Muscle of leg (tissue), 11 donors: ENCODE data around the gene VPS13A. TPM values are rescaled to one million over a fixed set of nuclear protein-coding genes. Genes with fewer than 3 reads are reported as not detected.

Source experiments
- DNase-seq: peaks from one replicate; pipeline ENCODE4 v3.0.0; 2013
- H3K27ac ChIP-seq: one replicate; pipeline ENCODE4 v1.5.1; 2013; ENCODE audit warnings: mild to moderate bottlenecking, low read length, control low read depth
- H3K27me3 ChIP-seq: one replicate; pipeline ENCODE4 v1.6.1; 2013; ENCODE audit warnings: low read length; ENCODE audit not compliant: control insufficient read depth, insufficient read depth
- H3K36me3 ChIP-seq: one replicate; pipeline ENCODE4 v1.6.1; 2013; ENCODE audit warnings: low read length; ENCODE audit not compliant: control insufficient read depth, insufficient read depth
- H3K4me1 ChIP-seq: one replicate; pipeline ENCODE4 v1.6.1; 2013; ENCODE audit warnings: low read length; ENCODE audit not compliant: control insufficient read depth, insufficient read depth
- H3K4me3 ChIP-seq: one replicate; pipeline ENCODE4 v1.5.1; 2013; ENCODE audit warnings: low read length, control low read depth
- H3K9me3 ChIP-seq: replicated peaks from 2 replicates; pipeline ENCODE4 v1.6.1; 2013; ENCODE audit warnings: low read depth, low read length; ENCODE audit not compliant: control insufficient read depth
- WGBS: methylation state at CpG from one replicate; pipeline ENCODE4 v1.1.5; 2013; ENCODE audit warnings: missing lambda C conversion rate; ENCODE audit not compliant: insufficient coverage; 5-methylcytosine and 5-hydroxymethylcytosine counted together
- polyA plus RNA-seq, 8 donors: library from polyadenylated mRNA; unstranded; fragments of 120-200 nt; gene quantifications; one replicate each; pipeline versions ENCODE4 v1.2.1 to v1.2.3, GENCODE V29; 2013; ENCODE audit warnings: inconsistent platforms in 1 of 8, low replicate concordance in 1 of 8; ENCODE audit not compliant: insufficient read length in 8 of 8, insufficient read depth in 1 of 8
- total RNA-seq: library from RNA; stranded (reverse); fragments of 120-200 nt; gene quantifications from one replicate; pipeline ENCODE4 v1.2.4, GENCODE V29; 2013

The VPS13A gene
- total and polyA plus RNA-seq, 9 donors = 8.7 to 18.4 (median 13.7) TPM

GRCh38 chr9:77451507-77451906 is 274.2 kb downstream of the VPS13A start:
- no peak for DNase-seq
- H3K27me3 ChIP-seq = no peaks in the 10 kb centered on the region
- no peak overlapping the region for H3K27ac ChIP-seq
- H3K4me1 ChIP-seq = no peaks in the 10 kb centered on the region
- H3K9me3 ChIP-seq = no peaks in the 10 kb centered on the region
- no peaks in the 10 kb centered on the region for H3K36me3 ChIP-seq
- 100% methylated on average over 1 of the region's 4 CpGs for WGBS
- H3K4me3 ChIP-seq = no peak overlapping the region

GRCh38 chr9:77453825-77454647 is 276.7 kb downstream of the VPS13A start:
- DNase-seq = no peak
- 58% methylated on average over 11 of the region's 14 CpGs for WGBS
- Histone ChIP-seq H3K9me3 (no peaks in the 10 kb centered on the region), H3K4me3 (no peak overlapping the region), H3K36me3 (no peaks in the 10 kb centered on the region), H3K27ac (no peak overlapping the region), H3K27me3 (no peaks in the 10 kb centered on the region), H3K4me1 (peaks cover 2% of the 10 kb centered on the region)

- no peak for DNase-seq
- H3K4me1 ChIP-seq = peaks cover 2% of the 10 kb centered on the region
- 29% methylated on average over 1 of the region's 3 CpGs for WGBS
- no peaks in the 10 kb centered on the region for H3K27me3 ChIP-seq
- no peaks in the 10 kb centered on the region for H3K9me3 ChIP-seq
- H3K4me3 ChIP-seq = no peak overlapping the region
- H3K36me3 ChIP-seq = no peaks in the 10 kb centered on the region
- H3K27ac ChIP-seq = no peak overlapping the region
Observed at GRCh38 chr9:77454663-77455062, 277.3 kb downstream of the VPS13A start.

- 68% methylated on average over 2 of the region's 8 CpGs for WGBS
- no peak for DNase-seq
- Histone ChIP-seq H3K27ac (no peak overlapping the region), H3K4me3 (no peak overlapping the region), H3K4me1 (peaks cover 2% of the 10 kb centered on the region), H3K27me3 (no peaks in the 10 kb centered on the region), H3K36me3 (no peaks in the 10 kb centered on the region), H3K9me3 (no peaks in the 10 kb centered on the region)
Observed at GRCh38 chr9:77455312-77455927, 278.1 kb downstream of the VPS13A start.

- peak; percentile 90 for DNase-seq
- no peaks in the 10 kb centered on the region for H3K9me3 ChIP-seq
- no CpG with 5 or more reads among the region's 10 CpGs for WGBS
- H3K27me3 ChIP-seq = no peaks in the 10 kb centered on the region
- no peak overlapping the region for H3K27ac ChIP-seq
- peaks cover 3% of the 10 kb centered on the region for H3K4me1 ChIP-seq
- H3K36me3 ChIP-seq = no peaks in the 10 kb centered on the region
- no peak overlapping the region for H3K4me3 ChIP-seq
Observed at GRCh38 chr9:77456829-77457437, 279.6 kb downstream of the VPS13A start.

GRCh38 chr9:77457916-77458592 is 280.7 kb downstream of the VPS13A start:
- H3K27me3 ChIP-seq = no peaks in the 10 kb centered on the region
- peaks cover 5% of the 10 kb centered on the region for H3K4me1 ChIP-seq
- H3K27ac ChIP-seq = no peak overlapping the region
- no peak overlapping the region for H3K4me3 ChIP-seq
- DNase-seq = peak; percentile 74
- WGBS = 62% methylated on average over 9 of the region's 15 CpGs
- no peaks in the 10 kb centered on the region for H3K36me3 ChIP-seq
- no peaks in the 10 kb centered on the region for H3K9me3 ChIP-seq

GRCh38 chr9:77460938-77461337 is 283.6 kb downstream of the VPS13A start:
- no peak for DNase-seq
- H3K36me3 ChIP-seq = no peaks in the 10 kb centered on the region
- H3K9me3 ChIP-seq = no peaks in the 10 kb centered on the region
- no peak overlapping the region for H3K4me3 ChIP-seq
- H3K4me1 ChIP-seq = peaks cover 5% of the 10 kb centered on the region
- no peak overlapping the region for H3K27ac ChIP-seq
- no peaks in the 10 kb centered on the region for H3K27me3 ChIP-seq
- WGBS = 91% methylated on average over 5 of the region's 8 CpGs

GRCh38 chr9:77462066-77462465 is 284.7 kb downstream of the VPS13A start:
- H3K4me1 ChIP-seq = peaks cover 5% of the 10 kb centered on the region
- H3K36me3 ChIP-seq = no peaks in the 10 kb centered on the region
- 53% methylated on average over 7 of the region's 10 CpGs for whole genome bisulfite sequencing
- no peak overlapping the region for H3K4me3 ChIP-seq
- DNase-seq = no peak
- H3K9me3 ChIP-seq = no peaks in the 10 kb centered on the region
- H3K27ac ChIP-seq = no peak overlapping the region
- no peaks in the 10 kb centered on the region for H3K27me3 ChIP-seq

GRCh38 chr9:77463151-77463550 is 285.8 kb downstream of the VPS13A start:
- WGBS = no CpG with 5 or more reads among the region's 3 CpGs
- H3K36me3 ChIP-seq = no peaks in the 10 kb centered on the region
- no peak overlapping the region for H3K4me3 ChIP-seq
- DNase-seq = peak; percentile 37
- no peaks in the 10 kb centered on the region for H3K27me3 ChIP-seq
- H3K27ac ChIP-seq = no peak overlapping the region
- no peaks in the 10 kb centered on the region for H3K9me3 ChIP-seq
- H3K4me1 ChIP-seq = peaks cover 3% of the 10 kb centered on the region

GRCh38 chr9:77464661-77465060 is 287.3 kb downstream of the VPS13A start:
- Histone ChIP-seq H3K4me1 (peaks cover 3% of the 10 kb centered on the region), H3K27ac (no peak overlapping the region), H3K27me3 (no peaks in the 10 kb centered on the region), H3K4me3 (no peak overlapping the region), H3K9me3 (no peaks in the 10 kb centered on the region), H3K36me3 (no peaks in the 10 kb centered on the region)
- DNase-seq = no peak
- 25% methylated on average over 1 of the region's 3 CpGs for WGBS
